ENCODE measurements around the gene DTL. TPM values are rescaled to one million over a fixed set of nuclear protein-coding genes. Genes with fewer than 3 reads are reported as not detected.
A peak's percentile ranks its signal among the peaks of the same experiment; 100 is the strongest.
"Not testable (repeated sequence)": the region's sequence is repeated elsewhere in the genome, so short reads cannot be mapped to it uniquely, and the experiment has no call there.

DTL gene
- total and polyA plus RNA-seq, 3 experiments from 2014 or later, result 0.23 to 86.9 (median 85.0) TPM

DNA sequence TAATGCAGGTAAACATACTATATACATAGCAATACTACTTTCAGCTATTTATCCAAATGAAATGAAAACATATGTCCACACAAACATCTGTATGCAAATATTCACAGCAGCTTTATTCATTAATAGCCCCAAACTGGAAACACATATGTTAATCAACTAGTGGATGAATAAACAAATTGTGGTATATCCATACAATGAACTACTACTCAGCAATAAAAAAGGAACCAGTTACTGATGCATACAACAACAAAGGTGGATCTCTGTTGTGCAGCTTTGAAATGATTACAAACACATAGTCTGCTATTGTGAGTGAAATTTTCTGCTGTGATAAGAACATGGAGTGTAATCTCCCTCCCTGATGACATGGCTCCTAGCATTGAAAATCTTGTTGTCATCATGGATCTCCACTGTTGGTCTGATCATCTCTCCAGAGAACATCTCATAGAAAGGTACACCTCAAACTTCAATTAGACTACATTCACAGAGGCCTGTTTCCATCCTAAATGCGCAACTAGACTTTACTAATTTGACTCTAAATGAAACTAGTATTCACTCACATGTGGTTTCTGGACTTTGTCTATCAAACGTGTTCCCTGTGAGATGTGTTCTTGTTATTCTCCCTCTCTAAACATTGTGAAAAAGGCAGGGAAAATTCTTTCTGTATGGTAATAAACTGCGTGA is 10.9 kb upstream of the DTL start:
- no peak overlapping the region for H3K4me3 ChIP-seq (ENCODE audit: low read length)
- no peaks in the 10 kb centered on the region for H3K4me1 ChIP-seq (ENCODE audit: insufficient read depth, low read length)
- no peak overlapping the region for H3K27ac Mint-ChIP-seq
- DNase-seq, result no peak
- ChIA-PET POLR2A (no interaction called here), CTCF (interaction anchor here (3.7 kb wide), 1 partner anchor 11 kb away, joined by 20 read pairs; the partner anchor contains the start of genes DTL and INTS7)
- H3K4me3 Mint-ChIP-seq, result no peak overlapping the region
- H3K36me3 ChIP-seq (ENCODE audit: insufficient read depth, low read length), result no peaks in the 10 kb centered on the region
- no peaks in the 10 kb centered on the region for H3K27me3 Mint-ChIP-seq
- H3K27me3 ChIP-seq (ENCODE audit: insufficient read depth, low read length, poor library complexity, severe bottlenecking), result no peaks in the 10 kb centered on the region
- peaks cover 13 to 31% (median 29%) of the 10 kb centered on the region in 3 donors for H3K4me1 Mint-ChIP-seq
- peaks cover 12 to 21% (median 17%) of the 10 kb centered on the region in 3 donors for H3K36me3 Mint-ChIP-seq
- H3K27ac ChIP-seq (ENCODE audit: low read depth, low read length), result no peak overlapping the region
- H3K9me3 Mint-ChIP-seq, result peaks cover 0 to 8% (median 2%) of the 10 kb centered on the region in 5 donors
- no peaks in the 10 kb centered on the region for H3K9me3 ChIP-seq (ENCODE audit: low read length)

GRCh38 chr1:212027727-212028126 is 7.8 kb upstream of the DTL start:
- CTCF ChIA-PET, result interaction anchor here (1.2 to 1.5 kb wide), 2 partner anchors 43 to 428 kb away, joined by 3 to 4 read pairs; no protein-coding TSS in a partner anchor
- H3K36me3 Mint-ChIP-seq, result peaks cover 12 to 21% (median 13%) of the 10 kb centered on the region in 3 donors
- H3K27me3 ChIP-seq (ENCODE audit: insufficient read depth, low read length, poor library complexity, severe bottlenecking); H3K36me3 ChIP-seq (ENCODE audit: insufficient read depth, low read length); H3K4me1 ChIP-seq (ENCODE audit: insufficient read depth, low read length); H3K4me3 Mint-ChIP-seq; H3K9me3 ChIP-seq (ENCODE audit: low read length); H3K27me3 Mint-ChIP-seq; H3K9me3 Mint-ChIP-seq; H3K27ac ChIP-seq (ENCODE audit: low read depth, low read length); H3K27ac Mint-ChIP-seq; DNase-seq; POLR2A ChIA-PET; H3K4me3 ChIP-seq (ENCODE audit: low read length): not testable (repeated sequence)
- peaks cover 23 to 51% (median 50%) of the 10 kb centered on the region in 3 donors for H3K4me1 Mint-ChIP-seq

GRCh38 chr1:212030936-212031528 is 4.5 kb upstream of the DTL start:
- H3K36me3 ChIP-seq (ENCODE audit: insufficient read depth, low read length), result no peaks in the 10 kb centered on the region
- no peaks in the 10 kb centered on the region for H3K27me3 ChIP-seq (ENCODE audit: insufficient read depth, low read length, poor library complexity, severe bottlenecking)
- H3K4me3 Mint-ChIP-seq, result no peak overlapping the region
- H3K4me1 ChIP-seq (ENCODE audit: insufficient read depth, low read length), result peaks cover 19% of the 10 kb centered on the region
- no peaks in the 10 kb centered on the region for H3K9me3 ChIP-seq (ENCODE audit: low read length)
- no peak overlapping the region for H3K27ac ChIP-seq (ENCODE audit: low read depth, low read length)
- peaks cover 0 to 17% (median 12%) of the 10 kb centered on the region in 3 donors for H3K36me3 Mint-ChIP-seq
- peaks cover 0 to 5% of the 10 kb centered on the region in 2 donors for H3K27me3 Mint-ChIP-seq
- H3K27ac Mint-ChIP-seq, result peak overlapping the region in 1 of 8 donors; percentile 36
- DNase-seq, result no peak
- POLR2A ChIA-PET, result interaction anchor here (0.6 kb wide), 1 partner anchor 536 kb away, joined by 3 read pairs; no protein-coding TSS in a partner anchor
- H3K4me1 Mint-ChIP-seq, result peaks cover 45 to 75% (median 75%) of the 10 kb centered on the region in 3 donors
- H3K4me3 ChIP-seq (ENCODE audit: low read length), result no peak overlapping the region
- CTCF ChIA-PET, result interaction anchor here (0.8 to 1.4 kb wide), 5 partner anchors 9 to 425 kb away, joined by 3 to 4 read pairs (median 3); partner anchors contain the start of gene NEK2
- no peaks in the 10 kb centered on the region for H3K9me3 Mint-ChIP-seq

DNA sequence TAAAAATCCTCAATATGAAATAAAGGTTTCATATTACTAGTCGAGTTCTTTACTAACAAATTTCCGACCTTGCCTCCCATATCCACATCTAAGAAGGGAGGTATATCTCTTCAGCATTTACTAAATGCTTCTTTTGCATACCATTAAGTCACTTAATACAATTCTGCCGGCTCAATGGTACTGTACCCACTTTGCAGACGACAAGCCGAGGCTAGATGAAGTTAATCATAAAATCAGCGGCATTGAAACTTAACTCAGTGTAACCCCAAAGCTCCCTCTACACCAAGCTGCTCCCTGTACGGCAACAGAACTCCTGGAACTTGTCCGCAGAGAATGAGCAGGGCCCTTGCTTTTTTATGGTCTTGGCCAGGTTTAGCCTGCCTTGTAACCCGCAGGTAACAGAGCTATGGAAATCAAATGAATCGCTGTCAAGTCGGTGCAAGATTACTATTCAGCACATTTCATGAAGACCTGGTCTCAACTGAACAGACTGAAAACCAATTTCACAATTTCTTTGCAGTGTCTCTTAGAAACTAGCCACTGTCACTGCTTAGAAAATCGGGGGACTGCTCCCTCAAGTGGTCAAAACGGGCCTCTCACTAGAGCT is 929 bp upstream of the DTL start:
- peaks cover 0 to 18% (median 5%) of the 10 kb centered on the region in 3 donors for H3K36me3 Mint-ChIP-seq

GRCh38 chr1:212035835-212036605 is 472 bp downstream of the DTL start:
- no peak for DNase-seq
- ChIA-PET POLR2A (interaction anchor here (0.6 to 2.5 kb wide), 6 partner anchors 23 to 431 kb away, joined by 3 to 24 read pairs (median 4); partner anchors contain the start of gene PPP2R5A), CTCF (interaction anchor here (0.6 to 3.9 kb wide), 40 partner anchors 9 to 777 kb away, joined by 3 to 39 read pairs (median 4); partner anchors contain the start of genes NEK2, PACC1, PPP2R5A and RCOR3)
- Histone ChIP-seq H3K4me3 (ENCODE audit: low read length) (peak overlapping the region; percentile 96), H3K36me3 (ENCODE audit: insufficient read depth, low read length) (no peaks in the 10 kb centered on the region), H3K27ac (ENCODE audit: low read depth, low read length) (peak overlapping the region; percentile 70), H3K27me3 (ENCODE audit: insufficient read depth, low read length, poor library complexity, severe bottlenecking) (no peaks in the 10 kb centered on the region), H3K4me1 (ENCODE audit: insufficient read depth, low read length) (peaks cover 26% of the 10 kb centered on the region), H3K9me3 (ENCODE audit: low read length) (no peaks in the 10 kb centered on the region)
- Mint-ChIP-seq H3K27me3 (peaks cover 3 to 5% of the 10 kb centered on the region in 2 donors), H3K4me3 (peak overlapping the region; percentile 90 to 100 (median 99)), H3K36me3 (peaks cover 0 to 16% (median 3%) of the 10 kb centered on the region in 3 donors), H3K9me3 (no peaks in the 10 kb centered on the region), H3K4me1 (peaks cover 42 to 76% (median 71%) of the 10 kb centered on the region in 3 donors), H3K27ac (peak overlapping the region; percentile 84 to 99 (median 95))

More for the DNA sequence above, 929 bp upstream of the DTL start:
- CTCF ChIA-PET, result interaction anchor here (0.8 to 3.9 kb wide), 21 partner anchors 9 to 960 kb away, joined by 3 to 39 read pairs (median 4); partner anchors contain the start of gene PPP2R5A
- Histone ChIP-seq H3K4me3 (ENCODE audit: low read length) (peak overlapping the region; percentile 96), H3K9me3 (ENCODE audit: low read length) (no peaks in the 10 kb centered on the region), H3K36me3 (ENCODE audit: insufficient read depth, low read length) (no peaks in the 10 kb centered on the region), H3K27ac (ENCODE audit: low read depth, low read length) (peak overlapping the region; percentile 70), H3K4me1 (ENCODE audit: insufficient read depth, low read length) (peaks cover 26% of the 10 kb centered on the region), H3K27me3 (ENCODE audit: insufficient read depth, low read length, poor library complexity, severe bottlenecking) (no peaks in the 10 kb centered on the region)
- Mint-ChIP-seq H3K27ac (peak overlapping the region; percentile 84 to 99 (median 95)), H3K4me3 (peak overlapping the region; percentile 90 to 100 (median 99)), H3K4me1 (peaks cover 40 to 78% (median 71%) of the 10 kb centered on the region in 3 donors), H3K27me3 (peaks cover 0 to 5% of the 10 kb centered on the region in 2 donors), H3K9me3 (no peaks in the 10 kb centered on the region)
- POLR2A ChIA-PET, result interaction anchor here (1.1 to 2.5 kb wide), 3 partner anchors 21 to 354 kb away, joined by 4 to 24 read pairs (median 5); partner anchors contain the start of gene PPP2R5A
- DNase-seq, result no peak

- Histone ChIP-seq H3K27me3 (ENCODE audit: insufficient read depth, low read length, poor library complexity, severe bottlenecking) (no peaks in the 10 kb centered on the region), H3K36me3 (ENCODE audit: insufficient read depth, low read length) (no peaks in the 10 kb centered on the region), H3K27ac (ENCODE audit: low read depth, low read length) (peak overlapping the region; percentile 4), H3K9me3 (ENCODE audit: low read length) (no peaks in the 10 kb centered on the region), H3K4me1 (ENCODE audit: insufficient read depth, low read length) (peaks cover 24% of the 10 kb centered on the region), H3K4me3 (ENCODE audit: low read length) (no peak overlapping the region)
- no peak for DNase-seq
- Mint-ChIP-seq H3K36me3 (peaks cover 0 to 16% (median 0%) of the 10 kb centered on the region in 3 donors), H3K27ac (peak overlapping the region in 4 of 8 donors; percentile 1 to 93 (median 72)), H3K4me3 (peak overlapping the region in 2 of 7 donors; percentile 14 to 35), H3K9me3 (no peaks in the 10 kb centered on the region), H3K27me3 (peaks cover 3 to 5% of the 10 kb centered on the region in 2 donors), H3K4me1 (peaks cover 30 to 71% (median 58%) of the 10 kb centered on the region in 3 donors)
- ChIA-PET CTCF (interaction anchor here (1.3 to 1.5 kb wide), 2 partner anchors 32 to 418 kb away, joined by 3 read pairs; no protein-coding TSS in a partner anchor), POLR2A (no interaction called here)
Observed at GRCh38 chr1:212037900-212038299, 2.4 kb downstream of the DTL start.

GRCh38 chr1:212039622-212040021 is 4.1 kb downstream of the DTL start:
- ChIA-PET POLR2A (no interaction called here), CTCF (interaction anchor here (1.0 to 1.4 kb wide), 3 partner anchors 8 to 359 kb away, joined by 3 to 4 read pairs (median 3); no protein-coding TSS in a partner anchor)
- H3K4me1 ChIP-seq (ENCODE audit: insufficient read depth, low read length), result peaks cover 9% of the 10 kb centered on the region
- no peak for DNase-seq
- no peaks in the 10 kb centered on the region for H3K27me3 ChIP-seq (ENCODE audit: insufficient read depth, low read length, poor library complexity, severe bottlenecking)
- H3K9me3 Mint-ChIP-seq, result no peaks in the 10 kb centered on the region
- no peak overlapping the region for H3K4me3 Mint-ChIP-seq
- H3K36me3 ChIP-seq (ENCODE audit: insufficient read depth, low read length), result no peaks in the 10 kb centered on the region
- H3K4me1 Mint-ChIP-seq, result peaks cover 20 to 57% (median 44%) of the 10 kb centered on the region in 3 donors
- peaks cover 0 to 15% (median 0%) of the 10 kb centered on the region in 3 donors for H3K36me3 Mint-ChIP-seq
- no peaks in the 10 kb centered on the region for H3K9me3 ChIP-seq (ENCODE audit: low read length)
- H3K4me3 ChIP-seq (ENCODE audit: low read length), result no peak overlapping the region
- no peak overlapping the region for H3K27ac ChIP-seq (ENCODE audit: low read depth, low read length)
- peaks cover 3 to 5% of the 10 kb centered on the region in 2 donors for H3K27me3 Mint-ChIP-seq
- H3K27ac Mint-ChIP-seq, result peak overlapping the region in 2 of 8 donors; percentile 1 to 18
